GM10266 (cell line): ENCODE measurements around the gene ADAM10.
"Not testable (repeated sequence)": the region's sequence is repeated elsewhere in the genome, so short reads cannot be mapped to it uniquely, and the experiment has no call there.

Experiments
- DNase-seq: peaks from one replicate; pipeline ENCODE4 v3.0.0; 2012; ENCODE audit errors: extremely low spot score
- CTCF ChIP-seq: IDR thresholded peaks from 2 replicates; pipeline ENCODE4 v1.5.1; 2012; ENCODE audit warnings: mild to moderate bottlenecking, low read depth; ENCODE audit not compliant: control insufficient read depth, insufficient read depth; ENCODE audit errors: missing control alignments

Gene ADAM10

GRCh38 chr15:58777107-58777506, 27.6 kb upstream of the ADAM10 start:
- TF ChIP-seq CTCF = no peak
- DNase-seq = peak; percentile 39

- no peak for TF ChIP-seq CTCF
- DNase-seq = no peak
Observed at GRCh38 chr15:58775402-58775801, 25.9 kb upstream of the ADAM10 start.

GRCh38 chr15:58773024-58773423, 23.5 kb upstream of the ADAM10 start:
- DNase-seq = no peak

GRCh38 chr15:58771621-58772250, 22.2 kb upstream of the ADAM10 start:
- TF ChIP-seq CTCF = no peak

More at GRCh38 chr15:58773024-58773423, 23.5 kb upstream of the ADAM10 start:
- no peak for TF ChIP-seq CTCF

GRCh38 chr15:58770857-58771620, 21.5 kb upstream of the ADAM10 start, which contains the start of gene MINDY2:
Gene MINDY2 (plus strand): TSS chr15:58771302. CDS start chr15:58771396, 94 bp downstream.
- TF ChIP-seq CTCF = peak; percentile 57
- DNase-seq = peak; percentile 92

More at GRCh38 chr15:58771621-58772250, 22.2 kb upstream of the ADAM10 start:
- peak; percentile 34 for DNase-seq

- TF ChIP-seq CTCF = no peak
- DNase-seq = peak; percentile 58
Observed at GRCh38 chr15:58770519-58770856, 21.0 kb upstream of the ADAM10 start.

GRCh38 chr15:58768601-58769004, 19.1 kb upstream of the ADAM10 start:
- not testable (repeated sequence) for DNase-seq
